DMS79 (cell line): ENCODE measurements around the gene STRN.
"Not testable (repeated sequence)": the region's sequence is repeated elsewhere in the genome, so short reads cannot be mapped to it uniquely, and the experiment has no call there.

Source experiments
- DNase-seq: peaks from one replicate; lab custom pipeline; 2025; lab: John Stamatoyannopoulos, UW

STRN gene

GRCh38 chr2:36839976-36840617, 126.2 kb downstream of the STRN start:
- DNase-seq: no peak

- no peak for DNase-seq
Measured at GRCh38 chr2:36834731-36835524, 131.4 kb downstream of the STRN start.

- no peak for DNase-seq
Measured at GRCh38 chr2:36834203-36834602, 132.1 kb downstream of the STRN start.

GRCh38 chr2:36831185-36831584, 135.2 kb downstream of the STRN start:
- no peak for DNase-seq

- DNase-seq: not testable (repeated sequence)
Measured at GRCh38 chr2:36824683-36825082, 141.7 kb downstream of the STRN start.

- DNase-seq: no peak
Measured at GRCh38 chr2:36824273-36824672, 142.1 kb downstream of the STRN start.

- no peak for DNase-seq
Measured at GRCh38 chr2:36823862-36824261, 142.5 kb downstream of the STRN start.

- peak; percentile 98 for DNase-seq
Measured at GRCh38 chr2:36820942-36821605, 145.3 kb downstream of the STRN start.

- DNase-seq: no peak
Measured at GRCh38 chr2:36819095-36819711, 147.1 kb downstream of the STRN start.

- no peak for DNase-seq
Measured at GRCh38 chr2:36818542-36818941, 147.8 kb downstream of the STRN start.

GRCh38 chr2:36812196-36812595, 154.1 kb downstream of the STRN start:
- DNase-seq: no peak

- no peak for DNase-seq
Measured at GRCh38 chr2:36811071-36811470, 155.3 kb downstream of the STRN start.

GRCh38 chr2:36809069-36809445, 157.3 kb downstream of the STRN start:
- DNase-seq: no peak

- DNase-seq: no peak
Measured at GRCh38 chr2:36808386-36809068, 157.8 kb downstream of the STRN start.

GRCh38 chr2:36807223-36807886, 159.0 kb downstream of the STRN start:
- DNase-seq: no peak

GRCh38 chr2:36805635-36806224, 160.6 kb downstream of the STRN start:
- DNase-seq: no peak

GRCh38 chr2:36802952-36803351, 163.4 kb downstream of the STRN start:
- DNase-seq: no peak

- no peak for DNase-seq
Measured at GRCh38 chr2:36801088-36801487, 165.2 kb downstream of the STRN start.

- DNase-seq: no peak
Measured at GRCh38 chr2:36800381-36800780, 166.0 kb downstream of the STRN start.

GRCh38 chr2:36798724-36799123, 167.6 kb downstream of the STRN start:
- DNase-seq: no peak
